H54 (cell line): ENCODE data around the gene ZNF619.

Experiments
- DNase-seq: peaks from one replicate; pipeline ENCODE4 v3.0.0; 2011; ENCODE audit warnings: low spot score, mixed read lengths; ENCODE audit not compliant: insufficient read length
- FAIRE-seq: peaks from 3 replicates; lab custom pipeline; 2011; peaks lifted over from hg19 to GRCh38; lab: Jason Lieb, UNC
- POLR2A ChIP-seq: IDR thresholded peaks from 2 replicates; pipeline ENCODE4 v1.6.1; 2011; ENCODE audit warnings: low read depth, mild to moderate bottlenecking, low read length

ZNF619 gene

GRCh38 chr3:40476478-40477470 is at the start of gene ZNF619:
ZNF619 (plus strand) TSS chr3:40477122; CDS start chr3:40477980, 858 bp downstream.
- no peak for TF ChIP-seq POLR2A
- FAIRE-seq: peak; percentile 67
- peak; percentile 62 for DNase-seq

GRCh38 chr3:40432793-40433192 is 44.1 kb upstream of the ZNF619 start:
- no peak for FAIRE-seq
- TF ChIP-seq POLR2A: no peak
- DNase-seq: no peak

- no peak for FAIRE-seq
- no peak for TF ChIP-seq POLR2A
- DNase-seq: no peak
Measured at GRCh38 chr3:40437889-40438288, 39.0 kb upstream of the ZNF619 start.

GRCh38 chr3:40445062-40445461 is 31.9 kb upstream of the ZNF619 start:
- no peak for TF ChIP-seq POLR2A
- FAIRE-seq (no peak), DNase-seq (no peak)

DNA sequence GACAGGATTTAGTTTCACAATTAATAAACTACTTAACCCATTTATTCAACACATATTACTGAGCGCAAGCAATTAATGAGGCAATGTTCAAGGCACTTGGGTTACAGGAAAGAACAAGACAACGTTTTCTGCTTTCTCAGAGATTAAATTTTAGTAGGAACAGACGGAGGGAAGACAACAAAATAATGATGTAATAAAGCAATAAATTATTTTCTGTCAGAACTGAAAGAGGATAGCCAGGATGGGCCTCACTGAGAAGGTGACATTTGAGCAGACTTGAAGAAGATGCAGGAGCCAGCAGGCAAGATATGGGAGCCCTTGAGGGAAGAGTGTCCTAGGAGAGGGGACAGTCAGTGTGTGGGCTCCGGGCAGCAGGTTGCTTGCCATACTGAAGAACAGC is 31.0 kb upstream of the ZNF619 start:
- DNase-seq (no peak), FAIRE-seq (no peak)
- no peak for TF ChIP-seq POLR2A

DNA sequence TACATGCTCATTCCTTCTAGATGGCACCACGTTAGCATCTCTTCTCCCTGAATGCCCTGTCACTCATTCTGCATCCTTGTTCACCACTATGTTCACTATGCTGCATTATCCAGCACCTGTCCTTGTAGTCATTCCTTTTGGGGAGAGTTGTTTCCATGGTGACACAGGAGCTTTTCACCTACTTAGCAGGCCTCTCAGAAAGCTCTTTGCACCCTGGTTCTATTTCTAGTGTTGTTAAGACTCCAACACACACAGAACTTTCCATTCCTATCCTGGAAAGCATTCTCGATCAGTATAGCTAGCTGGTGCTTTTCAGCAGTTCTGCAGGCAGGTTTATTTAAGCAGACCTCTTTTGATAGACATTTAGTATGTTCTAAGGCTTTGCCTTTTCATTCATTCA is 26.5 kb upstream of the ZNF619 start:
- no peak for DNase-seq
- TF ChIP-seq POLR2A: no peak
- no peak for FAIRE-seq

GRCh38 chr3:40451551-40451950 is 25.4 kb upstream of the ZNF619 start:
- TF ChIP-seq POLR2A: no peak
- no peak for FAIRE-seq
- DNase-seq: no peak

- no peak for DNase-seq
- no peak for FAIRE-seq
- no peak for TF ChIP-seq POLR2A
Measured at GRCh38 chr3:40452057-40452456, 24.9 kb upstream of the ZNF619 start.

GRCh38 chr3:40452562-40452875 is 24.4 kb upstream of the ZNF619 start:
- no peak for DNase-seq
- peak; percentile 11 for FAIRE-seq
- TF ChIP-seq POLR2A: no peak

GRCh38 chr3:40452876-40453730 is 23.8 kb upstream of the ZNF619 start:
- FAIRE-seq (peak; percentile 96), DNase-seq (peak; percentile 94)
- TF ChIP-seq POLR2A: peak; percentile 45

- no peak for TF ChIP-seq POLR2A
- DNase-seq (no peak), FAIRE-seq (no peak)
Measured at GRCh38 chr3:40453933-40454332, 23.0 kb upstream of the ZNF619 start.

DNA sequence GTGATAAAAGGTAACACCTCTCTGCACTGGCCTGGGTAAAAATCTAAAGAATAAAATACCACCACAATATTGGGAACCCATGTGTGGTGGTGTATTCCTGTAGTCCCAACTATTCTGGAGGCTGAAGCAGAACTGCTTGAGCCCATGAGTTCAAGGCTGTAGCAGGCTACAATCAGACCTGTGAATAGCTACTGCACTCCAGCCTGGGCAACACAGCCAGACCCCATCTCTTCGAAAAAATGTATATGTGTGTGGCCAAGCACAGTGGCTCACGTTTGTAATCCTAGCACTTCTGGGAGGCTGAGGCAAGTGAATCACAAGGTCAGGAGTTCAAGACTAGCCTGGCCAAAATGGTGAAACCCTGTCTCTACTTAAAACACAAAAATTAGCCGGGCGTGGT is 21.6 kb upstream of the ZNF619 start:
- no peak for TF ChIP-seq POLR2A
- DNase-seq (no peak), FAIRE-seq (no peak)

GRCh38 chr3:40456279-40456939 is 20.5 kb upstream of the ZNF619 start:
- no peak for DNase-seq
- no peak for FAIRE-seq
- no peak for TF ChIP-seq POLR2A
